Osteocyte (in vitro differentiated cells): ENCODE measurements around the gene SH3BP2. TPM values are rescaled to one million over a fixed set of nuclear protein-coding genes. Genes with fewer than 3 reads are reported as not detected.

ENCODE experiments used
- DNase-seq: peaks from one replicate; pipeline ENCODE4 v3.0.0; 2021; ENCODE audit warnings: mixed read lengths; ENCODE audit not compliant: unreplicated experiment; ENCODE audit errors: extremely low spot score
- H3K27ac Mint-ChIP-seq: one replicate; pipeline ENCODE4 v1.8.0; 2021; ENCODE audit warnings: mild to moderate bottlenecking, mixed read lengths; ENCODE audit not compliant: unreplicated experiment
- H3K27me3 Mint-ChIP-seq: one replicate; pipeline ENCODE4 v1.8.0; 2021; ENCODE audit warnings: mixed read lengths; ENCODE audit not compliant: unreplicated experiment
- H3K36me3 Mint-ChIP-seq: one replicate; pipeline ENCODE4 v1.8.0; 2021; ENCODE audit warnings: mixed read lengths; ENCODE audit not compliant: unreplicated experiment
- H3K4me1 Mint-ChIP-seq: one replicate; pipeline ENCODE4 v1.8.0; 2021; ENCODE audit warnings: mixed read lengths; ENCODE audit not compliant: unreplicated experiment
- H3K4me3 Mint-ChIP-seq: one replicate; pipeline ENCODE4 v1.8.0; 2021; ENCODE audit warnings: mild to moderate bottlenecking, moderate library complexity, mixed read lengths; ENCODE audit not compliant: unreplicated experiment
- H3K9me3 Mint-ChIP-seq: one replicate; pipeline ENCODE4 v1.8.0; 2021; ENCODE audit warnings: mixed read lengths; ENCODE audit not compliant: unreplicated experiment
- total RNA-seq: library from RNA; stranded (reverse); gene quantifications from 2 replicates; pipeline ENCODE4 v1.2.1, GENCODE V29; 2021
- TF ChIP-seq, protein P1 (sequence below): fragments of 200-600 bp; sonication (generic); IDR thresholded peaks from 2 replicates; pipeline ENCODE4 v1.5.0; 2021; ENCODE audit warnings: antibody characterized with exemption, mild to moderate bottlenecking, moderate library complexity

SH3BP2 gene
- total RNA-seq, 1 donor from 2014 or later, result 110 TPM

DNA sequence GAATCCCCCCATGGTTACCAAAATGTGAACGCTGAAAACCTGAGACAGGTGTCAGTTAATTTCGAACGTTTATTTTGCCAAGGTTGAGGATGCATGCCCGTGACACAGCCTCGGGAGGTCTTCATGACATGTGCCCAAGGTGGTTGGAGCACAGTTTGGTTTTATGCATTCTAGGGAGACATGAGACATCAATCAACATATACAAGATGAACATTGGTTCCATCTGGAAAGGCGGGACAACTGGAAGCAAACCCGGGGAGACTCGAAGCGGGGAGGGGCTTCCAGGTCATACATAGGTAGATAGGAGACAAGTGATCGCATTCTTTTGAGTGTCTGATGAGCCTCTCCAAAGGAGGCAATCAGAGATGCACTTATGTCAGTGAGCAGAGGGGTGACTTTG is 11.0 kb upstream of the SH3BP2 start:
- Mint-ChIP-seq H3K4me1 (no peaks in the 10 kb centered on the region), H3K36me3 (peaks cover 6% of the 10 kb centered on the region), H3K27ac (no peak overlapping the region), H3K4me3 (no peak overlapping the region), H3K27me3 (peaks cover 20% of the 10 kb centered on the region), H3K9me3 (no peaks in the 10 kb centered on the region)
- DNase-seq, result no peak
- TF ChIP-seq, protein P1, sequence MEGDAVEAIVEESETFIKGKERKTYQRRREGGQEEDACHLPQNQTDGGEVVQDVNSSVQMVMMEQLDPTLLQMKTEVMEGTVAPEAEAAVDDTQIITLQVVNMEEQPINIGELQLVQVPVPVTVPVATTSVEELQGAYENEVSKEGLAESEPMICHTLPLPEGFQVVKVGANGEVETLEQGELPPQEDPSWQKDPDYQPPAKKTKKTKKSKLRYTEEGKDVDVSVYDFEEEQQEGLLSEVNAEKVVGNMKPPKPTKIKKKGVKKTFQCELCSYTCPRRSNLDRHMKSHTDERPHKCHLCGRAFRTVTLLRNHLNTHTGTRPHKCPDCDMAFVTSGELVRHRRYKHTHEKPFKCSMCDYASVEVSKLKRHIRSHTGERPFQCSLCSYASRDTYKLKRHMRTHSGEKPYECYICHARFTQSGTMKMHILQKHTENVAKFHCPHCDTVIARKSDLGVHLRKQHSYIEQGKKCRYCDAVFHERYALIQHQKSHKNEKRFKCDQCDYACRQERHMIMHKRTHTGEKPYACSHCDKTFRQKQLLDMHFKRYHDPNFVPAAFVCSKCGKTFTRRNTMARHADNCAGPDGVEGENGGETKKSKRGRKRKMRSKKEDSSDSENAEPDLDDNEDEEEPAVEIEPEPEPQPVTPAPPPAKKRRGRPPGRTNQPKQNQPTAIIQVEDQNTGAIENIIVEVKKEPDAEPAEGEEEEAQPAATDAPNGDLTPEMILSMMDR, result no peak

DNA sequence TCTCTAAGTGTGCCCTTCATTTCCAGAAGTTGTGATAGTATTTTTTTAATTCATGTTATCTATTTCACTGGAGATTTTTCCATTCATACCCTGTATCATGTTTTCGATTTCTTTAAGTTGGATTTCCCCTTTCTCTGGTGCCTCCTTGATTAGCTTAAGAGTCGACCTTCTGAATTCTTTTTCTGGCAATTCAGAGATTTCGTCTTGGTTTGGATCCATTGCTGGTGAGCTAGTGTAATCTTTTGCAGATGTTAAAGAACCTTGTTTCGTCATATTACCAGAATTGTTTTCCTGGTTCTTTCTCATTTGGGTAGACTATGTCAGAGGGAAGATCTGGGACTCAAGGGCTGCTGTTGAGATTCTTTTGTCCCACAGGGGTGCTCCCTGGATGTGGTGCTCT is 9.1 kb upstream of the SH3BP2 start:
- peaks cover 6% of the 10 kb centered on the region for H3K36me3 Mint-ChIP-seq

DNA sequence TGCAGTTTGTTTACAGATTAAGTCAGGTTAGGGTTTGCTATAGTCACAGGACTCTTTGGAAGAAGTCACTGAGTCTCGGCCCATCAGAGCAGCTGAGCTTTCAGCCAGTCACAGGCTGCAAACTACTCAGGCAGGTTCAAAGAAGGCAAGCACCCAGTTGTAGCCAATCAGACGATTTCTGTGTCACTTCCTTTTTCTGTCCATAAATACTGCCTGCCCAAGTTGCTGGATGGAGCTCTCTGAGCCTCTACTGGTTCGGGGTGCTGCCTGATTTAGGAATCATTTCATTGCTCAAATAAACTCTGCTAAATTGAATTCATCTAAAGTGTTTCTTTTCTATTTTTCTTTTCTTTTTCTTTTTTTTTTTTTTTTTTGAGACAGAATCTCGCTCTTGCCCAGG is 7.3 kb upstream of the SH3BP2 start:
- H3K27ac Mint-ChIP-seq, result no peak overlapping the region
- H3K9me3 Mint-ChIP-seq, result no peaks in the 10 kb centered on the region
- H3K27me3 Mint-ChIP-seq, result peaks cover 20% of the 10 kb centered on the region
- H3K4me3 Mint-ChIP-seq, result no peak overlapping the region
- TF ChIP-seq, protein P1, result no peak
- no peak for DNase-seq
- H3K4me1 Mint-ChIP-seq, result peaks cover 8% of the 10 kb centered on the region
- H3K36me3 Mint-ChIP-seq, result peaks cover 6% of the 10 kb centered on the region

More for the DNA sequence above, 9.1 kb upstream of the SH3BP2 start:
- Mint-ChIP-seq H3K4me3 (no peak overlapping the region), H3K4me1 (peaks cover 8% of the 10 kb centered on the region), H3K9me3 (no peaks in the 10 kb centered on the region), H3K27ac (no peak overlapping the region), H3K27me3 (peaks cover 20% of the 10 kb centered on the region)
- DNase-seq, result no peak
- TF ChIP-seq, protein P1, result no peak

DNA sequence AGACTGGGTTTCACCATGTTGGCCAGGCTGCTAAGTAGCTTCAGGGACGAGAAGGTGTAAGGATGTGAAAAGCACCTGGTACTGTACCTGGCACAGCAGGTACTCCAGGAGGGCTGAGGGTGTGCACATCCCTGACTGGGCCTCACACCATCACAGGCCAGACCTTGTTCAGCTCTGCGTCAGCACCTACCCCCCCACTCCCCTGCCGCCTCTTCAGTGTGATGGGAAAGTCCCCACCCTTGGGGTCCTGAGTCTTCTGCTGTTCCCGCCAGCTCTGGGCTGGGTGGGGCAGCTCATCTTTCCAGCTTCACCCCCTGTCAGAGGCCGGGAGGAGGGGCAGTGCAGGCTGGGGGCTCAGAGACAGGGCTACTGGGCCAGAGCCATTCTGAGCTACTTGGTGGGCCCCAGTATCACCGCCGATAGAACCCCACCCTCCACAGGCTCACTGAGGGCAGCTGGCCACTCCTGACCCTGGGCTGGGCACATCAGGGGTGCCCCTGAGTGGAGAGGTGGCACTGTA is 6.7 kb upstream of the SH3BP2 start:
- Mint-ChIP-seq H3K9me3 (no peaks in the 10 kb centered on the region), H3K27ac (no peak overlapping the region), H3K27me3 (peaks cover 20% of the 10 kb centered on the region), H3K36me3 (peaks cover 6% of the 10 kb centered on the region), H3K4me3 (no peak overlapping the region), H3K4me1 (peaks cover 8% of the 10 kb centered on the region)
- no peak for DNase-seq
- TF ChIP-seq, protein P1, result no peak

DNA sequence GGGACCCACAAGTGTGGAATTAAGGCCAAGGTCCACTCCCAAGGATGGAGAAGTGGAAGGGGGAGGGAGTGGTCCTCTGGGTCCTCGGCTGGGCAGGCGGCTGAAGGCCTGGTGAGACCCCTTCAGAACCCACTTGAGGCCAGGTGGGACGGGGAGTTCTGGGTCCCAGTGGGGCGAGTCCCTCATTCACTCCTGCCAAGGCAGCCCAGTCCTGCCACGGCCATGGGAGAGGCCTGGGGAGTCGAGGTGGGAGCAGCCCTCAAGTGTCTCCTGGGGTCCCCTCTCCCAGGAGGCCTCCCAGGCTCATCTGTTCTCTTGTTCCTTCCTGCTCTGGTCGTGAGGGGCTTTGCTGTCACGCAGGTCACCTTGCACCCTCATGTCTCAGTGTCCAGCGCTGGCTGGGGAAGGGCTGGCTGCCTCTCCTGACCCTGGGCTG is 6.1 kb upstream of the SH3BP2 start:
- Mint-ChIP-seq H3K27me3 (peaks cover 18% of the 10 kb centered on the region), H3K27ac (no peak overlapping the region), H3K9me3 (no peaks in the 10 kb centered on the region), H3K4me1 (peaks cover 9% of the 10 kb centered on the region), H3K4me3 (no peak overlapping the region), H3K36me3 (peaks cover 6% of the 10 kb centered on the region)
- DNase-seq, result no peak
- TF ChIP-seq, protein P1, result no peak
